Subcutaneous adipose tissue (tissue), 4 donors: ENCODE data around the gene FAF2. TPM values are rescaled to one million over a fixed set of nuclear protein-coding genes. Genes with fewer than 3 reads are reported as not detected.

Source experiments
- CTCF ChIP-seq: fragments of 450-650 bp; IDR thresholded peaks from one replicate; pipeline ENCODE4 v1.5.1; 2016; ENCODE audit warnings: low read depth, mild to moderate bottlenecking, control low read depth, antibody characterized with exemption, moderate library complexity
- total RNA-seq, 4 donors: library from RNA; depleted of rRNA; stranded (reverse); fragments of >200 nt; gene quantifications; one replicate each; pipeline ENCODE4 v1.1.0, GENCODE V29; 2016

FAF2 gene
- total RNA-seq, 4 donors from 2014 or later: 21.9 to 32.3 (median 23.9) TPM

DNA sequence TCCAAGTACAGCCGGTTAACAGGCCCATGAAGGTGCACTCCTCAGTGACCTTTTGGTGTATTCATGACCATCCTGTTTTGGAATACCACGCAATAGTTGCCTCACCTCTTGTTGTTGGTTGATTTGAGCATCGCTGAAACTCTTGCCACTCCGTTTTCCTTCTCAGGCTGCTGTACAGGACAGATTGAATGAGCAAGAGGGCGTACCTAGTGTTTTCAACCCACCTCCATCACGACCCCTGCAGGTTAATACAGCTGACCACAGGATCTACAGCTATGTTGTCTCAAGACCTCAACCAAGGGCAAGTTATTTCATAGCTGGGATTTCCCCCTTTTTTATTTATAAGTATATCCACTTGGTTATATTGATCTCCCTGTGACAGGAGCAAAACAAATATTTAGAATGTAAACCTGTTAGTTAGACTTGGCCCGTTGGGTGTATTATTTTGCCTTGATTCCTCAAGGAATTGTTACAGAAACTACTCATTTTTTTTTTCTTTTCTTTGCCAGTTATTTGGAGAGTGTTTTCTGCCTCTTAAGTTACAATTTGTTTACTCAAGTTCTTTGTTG lies 38.1 kb downstream of the FAF2 start:
- no peak for TF ChIP-seq CTCF

- no peak for TF ChIP-seq CTCF
These were observed 40.9 kb downstream of the FAF2 start for GRCh38 chr5:176489077-176489476.

GRCh38 chr5:176490301-176490700 lies 42.1 kb downstream of the FAF2 start:
- TF ChIP-seq CTCF: no peak

DNA sequence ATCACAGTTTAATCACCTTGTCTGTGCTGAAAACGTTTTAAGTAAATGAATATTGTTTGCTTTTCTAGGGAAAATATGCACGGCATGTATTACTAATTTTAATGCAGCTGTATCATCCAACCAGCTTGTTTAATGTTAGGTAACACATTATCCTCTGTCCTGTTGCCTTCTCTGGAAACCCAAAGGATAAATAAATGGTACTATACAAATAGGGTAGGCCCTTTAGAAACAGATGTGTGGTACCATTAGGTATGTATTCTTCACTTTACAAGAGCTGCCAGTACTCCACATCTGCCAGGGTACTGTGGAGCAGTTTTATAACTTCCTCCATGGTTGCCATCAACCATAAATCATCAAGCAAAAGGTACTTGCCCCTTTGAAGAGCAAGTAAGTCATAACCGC lies 42.9 kb downstream of the FAF2 start:
- TF ChIP-seq CTCF: no peak

DNA sequence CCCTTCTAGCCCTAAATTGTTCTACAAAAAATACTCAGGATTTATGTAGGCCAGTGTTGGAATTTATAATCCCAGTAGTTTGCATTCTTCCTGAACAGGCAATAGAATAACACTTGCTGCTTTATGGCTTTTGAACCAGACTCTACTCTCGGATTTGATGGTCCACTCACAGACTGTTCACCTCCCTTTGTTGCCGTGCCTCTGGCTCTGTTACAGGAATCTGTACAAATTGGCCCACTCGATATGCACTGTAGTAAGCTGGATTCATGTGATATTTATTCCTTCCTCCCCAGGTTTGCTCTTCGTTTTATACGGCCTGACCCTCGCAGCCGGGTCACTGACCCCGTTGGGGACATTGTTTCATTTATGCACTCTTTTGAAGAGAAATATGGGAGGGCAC lies 43.7 kb downstream of the FAF2 start:
- no peak for TF ChIP-seq CTCF

DNA sequence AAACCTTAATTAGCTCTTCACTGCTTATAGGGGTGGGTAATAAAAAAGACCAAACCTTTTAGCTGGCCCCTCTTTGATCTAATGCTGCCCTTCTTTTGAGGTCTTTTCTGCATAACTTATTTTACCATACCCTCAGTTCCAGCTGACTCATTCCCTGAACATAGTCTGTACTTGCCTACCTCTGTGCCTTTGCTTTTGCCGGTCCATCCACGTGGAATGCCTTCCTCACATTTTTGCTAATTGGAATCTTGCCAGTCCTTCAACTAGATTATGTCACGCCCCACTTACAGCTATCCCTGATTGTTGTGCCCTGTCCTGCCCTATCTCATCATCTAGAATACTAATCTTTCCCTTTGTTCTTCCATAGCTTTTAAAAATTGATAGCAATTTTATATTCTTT lies 44.2 kb downstream of the FAF2 start:
- TF ChIP-seq CTCF: no peak

GRCh38 chr5:176497852-176498251 lies 49.7 kb downstream of the FAF2 start:
- no peak for TF ChIP-seq CTCF
